Measurements from ENCODE around the gene PLCXD1.

PLCXD1 gene

DNA sequence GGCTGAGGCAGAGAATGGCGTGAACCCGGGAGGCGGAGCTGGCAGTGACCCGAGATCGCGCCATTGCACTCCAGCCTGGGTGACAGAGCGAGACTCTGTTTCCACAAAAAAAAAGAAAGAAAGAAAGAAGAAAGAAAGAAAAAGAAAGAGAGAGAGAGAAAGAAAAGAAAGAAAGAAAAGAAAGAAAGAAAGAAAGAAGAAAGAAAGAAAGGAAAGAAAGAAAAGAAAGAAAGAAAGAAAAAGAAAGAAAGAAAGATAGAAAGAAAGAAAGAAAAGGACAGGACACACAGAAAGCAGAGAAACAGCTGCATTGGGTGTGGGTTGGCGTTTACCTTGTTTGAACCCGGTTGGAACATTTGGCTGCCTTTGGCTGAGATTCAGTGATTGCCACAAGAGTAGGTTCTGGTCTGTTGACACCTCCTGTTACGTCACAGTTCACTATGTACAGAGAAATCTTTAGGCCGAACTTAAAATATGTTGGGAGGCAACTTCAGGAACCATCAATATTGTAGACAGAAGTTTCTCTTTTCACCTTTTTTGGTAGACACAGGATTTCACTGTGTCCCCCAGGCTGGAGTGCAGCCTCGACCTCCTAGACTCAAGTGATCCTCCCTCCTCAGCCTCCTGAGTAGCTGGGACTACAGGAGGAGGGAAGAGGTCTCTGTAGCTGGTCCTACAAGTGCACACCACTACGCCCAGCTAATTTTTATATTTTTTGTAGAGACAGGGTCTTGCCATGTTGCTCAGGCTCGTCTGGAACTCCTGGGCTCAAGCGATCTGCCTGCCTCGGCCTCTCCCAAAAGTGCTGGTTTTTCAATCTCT is 16.3 kb upstream of the PLCXD1 start:
- TF ChIP-seq NFIC (IDR thresholded peaks at IDR 0.05) (no peak), CEBPB (IDR thresholded peaks at IDR 0.05) (no peak), EP300 (IDR thresholded peaks at IDR 0.05; ENCODE audit: borderline replicate concordance) (no peak), TAF1 (IDR thresholded peaks at IDR 0.05; ENCODE audit: low read depth) (no peak)
- TF ChIP-seq, protein P1, sequence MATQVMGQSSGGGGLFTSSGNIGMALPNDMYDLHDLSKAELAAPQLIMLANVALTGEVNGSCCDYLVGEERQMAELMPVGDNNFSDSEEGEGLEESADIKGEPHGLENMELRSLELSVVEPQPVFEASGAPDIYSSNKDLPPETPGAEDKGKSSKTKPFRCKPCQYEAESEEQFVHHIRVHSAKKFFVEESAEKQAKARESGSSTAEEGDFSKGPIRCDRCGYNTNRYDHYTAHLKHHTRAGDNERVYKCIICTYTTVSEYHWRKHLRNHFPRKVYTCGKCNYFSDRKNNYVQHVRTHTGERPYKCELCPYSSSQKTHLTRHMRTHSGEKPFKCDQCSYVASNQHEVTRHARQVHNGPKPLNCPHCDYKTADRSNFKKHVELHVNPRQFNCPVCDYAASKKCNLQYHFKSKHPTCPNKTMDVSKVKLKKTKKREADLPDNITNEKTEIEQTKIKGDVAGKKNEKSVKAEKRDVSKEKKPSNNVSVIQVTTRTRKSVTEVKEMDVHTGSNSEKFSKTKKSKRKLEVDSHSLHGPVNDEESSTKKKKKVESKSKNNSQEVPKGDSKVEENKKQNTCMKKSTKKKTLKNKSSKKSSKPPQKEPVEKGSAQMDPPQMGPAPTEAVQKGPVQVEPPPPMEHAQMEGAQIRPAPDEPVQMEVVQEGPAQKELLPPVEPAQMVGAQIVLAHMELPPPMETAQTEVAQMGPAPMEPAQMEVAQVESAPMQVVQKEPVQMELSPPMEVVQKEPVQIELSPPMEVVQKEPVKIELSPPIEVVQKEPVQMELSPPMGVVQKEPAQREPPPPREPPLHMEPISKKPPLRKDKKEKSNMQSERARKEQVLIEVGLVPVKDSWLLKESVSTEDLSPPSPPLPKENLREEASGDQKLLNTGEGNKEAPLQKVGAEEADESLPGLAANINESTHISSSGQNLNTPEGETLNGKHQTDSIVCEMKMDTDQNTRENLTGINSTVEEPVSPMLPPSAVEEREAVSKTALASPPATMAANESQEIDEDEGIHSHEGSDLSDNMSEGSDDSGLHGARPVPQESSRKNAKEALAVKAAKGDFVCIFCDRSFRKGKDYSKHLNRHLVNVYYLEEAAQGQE (IDR thresholded peaks at IDR 0.05; ENCODE audit: low read depth), result no peak

DNA sequence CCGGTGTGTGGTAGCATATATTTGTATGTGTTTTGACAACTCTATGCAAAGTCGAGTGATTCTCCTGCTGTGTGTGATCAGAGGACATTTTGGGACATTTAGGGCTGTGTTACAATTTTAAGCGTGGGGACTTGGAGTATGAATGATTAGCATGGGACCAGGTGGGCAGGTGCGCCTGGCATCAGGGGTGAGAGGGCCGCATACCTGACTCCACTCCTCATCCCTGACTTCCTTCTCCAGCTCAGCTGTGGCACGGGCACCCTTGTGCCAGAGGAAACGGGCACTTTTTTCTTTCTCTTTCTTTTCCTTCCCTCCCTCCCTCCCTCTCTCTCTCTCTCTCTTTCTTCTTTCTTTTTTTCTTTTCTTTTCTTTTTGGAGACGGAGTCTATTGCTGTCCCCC is 15.7 kb upstream of the PLCXD1 start:
- TF ChIP-seq USF1 (IDR thresholded peaks at IDR 0.05) (no peak), EGR1 (IDR thresholded peaks at IDR 0.05) (no peak), CEBPB (IDR thresholded peaks at IDR 0.05) (no peak), FOXM1 (IDR thresholded peaks at IDR 0.05; ENCODE audit: borderline replicate concordance, low read depth) (no peak), NFIC (IDR thresholded peaks at IDR 0.05) (no peak), TCF12 (IDR thresholded peaks at IDR 0.05; ENCODE audit: low read depth) (no peak), RAD21 (IDR thresholded peaks at IDR 0.05; ENCODE audit: low read depth) (no peak), ZBTB7A (IDR thresholded peaks at IDR 0.05; ENCODE audit: low read depth) (no peak), TAF1 (IDR thresholded peaks at IDR 0.05; ENCODE audit: low read depth) (no peak), EP300 (IDR thresholded peaks at IDR 0.05; ENCODE audit: borderline replicate concordance) (no peak), CREB1 (IDR thresholded peaks at IDR 0.05; ENCODE audit: low read depth) (no peak), YY1 (IDR thresholded peaks at IDR 0.05; ENCODE audit: low read depth) (no peak), TEAD4 (IDR thresholded peaks at IDR 0.05) (no peak)
- TF ChIP-seq, protein P1 (IDR thresholded peaks at IDR 0.05; ENCODE audit: low read depth), result no peak
- TF ChIP-seq, protein P2, sequence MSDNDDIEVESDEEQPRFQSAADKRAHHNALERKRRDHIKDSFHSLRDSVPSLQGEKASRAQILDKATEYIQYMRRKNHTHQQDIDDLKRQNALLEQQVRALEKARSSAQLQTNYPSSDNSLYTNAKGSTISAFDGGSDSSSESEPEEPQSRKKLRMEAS (IDR thresholded peaks at IDR 0.05), result no peak

- TF ChIP-seq EP300 (IDR thresholded peaks at IDR 0.05; ENCODE audit: borderline replicate concordance) (no peak), EGR1 (IDR thresholded peaks at IDR 0.05) (no peak), NFIC (IDR thresholded peaks at IDR 0.05) (no peak), TCF12 (IDR thresholded peaks at IDR 0.05; ENCODE audit: low read depth) (no peak), TEAD4 (IDR thresholded peaks at IDR 0.05) (no peak), YY1 (IDR thresholded peaks at IDR 0.05; ENCODE audit: low read depth) (no peak), RAD21 (IDR thresholded peaks at IDR 0.05; ENCODE audit: low read depth) (no peak), ZBTB7A (IDR thresholded peaks at IDR 0.05; ENCODE audit: low read depth) (no peak)
- TF ChIP-seq, protein P1 (IDR thresholded peaks at IDR 0.05; ENCODE audit: low read depth), result no peak
- TF ChIP-seq, protein P2 (IDR thresholded peaks at IDR 0.05), result no peak
Measured at GRCh38 chrX:267771-268261, 13.4 kb upstream of the PLCXD1 start.

- TF ChIP-seq, protein P1 (IDR thresholded peaks at IDR 0.05; ENCODE audit: low read depth), result no peak
- no peak for TF ChIP-seq TAF1 (IDR thresholded peaks at IDR 0.05; ENCODE audit: low read depth)
- TF ChIP-seq TEAD4 (IDR thresholded peaks at IDR 0.05), result no peak
- TF ChIP-seq, protein P2 (IDR thresholded peaks at IDR 0.05), result no peak
- no peak for TF ChIP-seq RAD21 (IDR thresholded peaks at IDR 0.05; ENCODE audit: low read depth)
- no peak for TF ChIP-seq CEBPB (IDR thresholded peaks at IDR 0.05)
- no peak for TF ChIP-seq TCF12 (IDR thresholded peaks at IDR 0.05; ENCODE audit: low read depth)
- TF ChIP-seq YY1 (IDR thresholded peaks at IDR 0.05; ENCODE audit: low read depth), result no peak
- no peak for TF ChIP-seq USF1 (IDR thresholded peaks at IDR 0.05)
- TF ChIP-seq EGR1 (IDR thresholded peaks at IDR 0.05), result no peak
- no peak for TF ChIP-seq ZBTB7A (IDR thresholded peaks at IDR 0.05; ENCODE audit: low read depth)
- TF ChIP-seq NFIC (IDR thresholded peaks at IDR 0.05), result no peak
- TF ChIP-seq EP300 (IDR thresholded peaks at IDR 0.05; ENCODE audit: borderline replicate concordance), result no peak
- no peak for TF ChIP-seq FOXM1 (IDR thresholded peaks at IDR 0.05; ENCODE audit: borderline replicate concordance, low read depth)
- TF ChIP-seq CREB1 (IDR thresholded peaks at IDR 0.05; ENCODE audit: low read depth), result no peak
Measured at GRCh38 chrX:270848-271367, 10.3 kb upstream of the PLCXD1 start.
